RCC 7860 (cell line): ENCODE measurements around the gene CNOT6L.
"Not testable (repeated sequence)": the region's sequence is repeated elsewhere in the genome, so short reads cannot be mapped to it uniquely, and the experiment has no call there.

ENCODE experiments used
- DNase-seq: peaks from one replicate; pipeline ENCODE4 v3.0.0-alpha.2; 2015; ENCODE audit warnings: low spot score
- FAIRE-seq: peaks from 2 replicates; lab custom pipeline; 2012; peaks lifted over from hg19 to GRCh38; lab: Jason Lieb, UNC

CNOT6L gene

DNA sequence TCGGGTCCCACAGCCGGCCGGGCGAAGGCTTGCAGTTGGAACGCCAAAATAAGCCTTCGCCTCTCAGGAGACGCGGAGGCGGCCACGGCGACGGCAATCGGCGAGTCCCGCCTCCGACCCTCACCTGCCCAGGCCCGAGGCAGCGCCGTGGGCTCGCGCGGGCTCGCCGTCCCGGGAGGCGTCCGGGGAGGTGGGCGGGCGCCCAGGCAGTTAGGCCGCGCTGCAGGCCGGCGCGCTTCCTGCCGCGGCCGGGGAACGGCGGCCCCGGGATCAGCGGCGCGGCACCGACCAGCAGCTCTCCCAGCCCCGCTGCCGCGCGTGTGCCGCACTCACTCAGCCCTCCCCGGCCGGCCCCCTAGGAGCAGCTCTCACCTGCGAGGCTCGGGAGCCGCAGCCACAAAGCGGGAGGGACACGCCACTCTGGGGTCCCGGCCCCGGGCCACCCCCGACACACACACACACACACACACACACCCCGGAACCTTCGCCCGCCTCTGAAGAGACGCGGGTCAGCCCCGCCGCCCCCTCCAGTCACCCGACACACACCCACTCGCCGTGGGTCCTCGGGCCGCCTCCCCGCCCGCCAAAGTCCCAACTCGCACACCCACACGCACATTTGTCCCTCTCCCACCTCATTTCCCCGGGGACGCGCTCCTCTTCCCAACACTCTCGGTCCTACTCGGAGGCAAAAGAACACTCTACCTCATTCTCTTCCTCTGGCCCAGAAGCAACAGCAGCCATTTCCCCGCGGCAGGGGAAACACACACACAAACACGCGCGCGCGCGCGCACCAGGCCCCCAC is at the start of gene CNOT6L:
CNOT6L (minus strand) TSS at position 767 of the 802 bp plus-strand sequence; CDS start at position 707, 60 bp downstream.
- DNase-seq = peak; percentile 15
- FAIRE-seq = no peak

DNA sequence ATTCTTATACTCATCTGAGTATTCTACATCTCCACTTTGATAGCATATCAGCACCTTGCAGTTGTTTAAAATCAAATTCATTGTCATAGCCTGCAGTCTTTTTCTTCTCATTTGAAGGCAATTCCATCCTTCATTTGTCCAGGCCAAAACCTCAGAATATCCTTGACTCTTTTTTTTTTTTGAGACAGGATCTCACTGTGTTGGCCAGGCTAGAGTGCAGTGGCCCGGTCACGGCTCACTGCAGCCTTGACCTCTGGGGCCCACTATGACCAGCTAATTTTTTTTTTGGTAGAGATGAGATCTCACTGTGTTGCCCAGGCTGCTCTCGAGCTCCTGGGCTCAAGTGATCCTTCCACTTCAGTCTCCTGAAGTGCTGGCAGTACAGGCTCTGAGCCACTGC is 46.1 kb upstream of the CNOT6L start:
- DNase-seq (no peak), FAIRE-seq (no peak)

DNA sequence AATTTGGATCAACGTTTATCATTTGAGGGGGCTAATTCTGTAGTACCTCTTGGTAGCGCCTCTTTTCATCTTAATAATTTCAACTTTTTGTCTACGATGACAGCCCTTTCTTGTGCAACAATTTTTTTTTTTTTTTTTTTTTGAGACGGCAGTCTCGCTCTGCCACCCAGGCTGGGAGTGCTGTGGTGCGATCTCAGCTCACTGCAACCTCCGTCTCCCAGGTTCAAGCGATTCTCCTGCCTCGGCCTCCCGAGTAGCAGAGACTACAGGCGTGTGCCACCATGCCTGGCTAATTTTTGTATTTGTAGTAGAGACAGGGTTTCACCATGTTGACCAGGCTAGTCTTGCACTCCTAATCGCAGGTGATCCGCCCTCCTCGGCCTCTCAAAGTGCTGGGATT is 44.2 kb upstream of the CNOT6L start:
- DNase-seq, FAIRE-seq: not testable (repeated sequence)

DNA sequence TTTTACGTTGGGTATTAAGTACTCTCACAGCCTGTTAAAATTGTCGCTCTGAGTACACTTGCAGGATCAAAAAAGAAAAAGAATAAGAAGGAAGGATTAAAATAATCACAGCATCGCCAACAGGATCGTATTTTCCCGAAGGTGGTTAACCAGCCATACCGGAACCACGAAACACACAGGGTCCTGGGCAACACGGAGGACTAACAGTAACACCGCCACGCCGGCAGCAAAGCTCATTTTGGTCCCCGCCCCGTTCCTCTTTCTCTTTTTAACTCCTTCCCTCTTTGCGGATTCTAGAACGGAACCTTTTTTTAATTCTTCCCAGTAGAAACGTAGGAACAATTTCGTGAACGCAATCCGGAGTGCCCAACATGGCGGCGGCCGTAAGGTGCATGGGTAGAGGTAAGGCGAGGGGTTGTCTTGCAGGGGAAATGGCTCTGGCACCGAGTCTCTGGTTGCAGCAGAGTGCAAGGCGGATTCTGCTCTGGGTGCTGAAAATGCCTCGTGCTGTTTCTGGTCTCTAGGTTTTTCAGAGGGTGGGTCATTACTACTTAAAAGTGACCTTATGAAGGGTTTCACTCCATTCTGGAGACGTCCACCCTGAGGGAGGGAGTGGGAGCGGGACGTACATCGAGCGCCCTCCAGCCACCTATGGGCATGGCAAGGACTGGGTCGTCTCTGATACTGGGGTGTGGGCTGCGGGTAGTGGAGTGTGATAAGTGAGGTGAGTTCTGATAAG is 43.5 kb upstream of the CNOT6L start, which contains the start of gene MRPL1:
MRPL1 (plus strand) TSS at position 353 of the 739 bp plus-strand sequence; CDS start at position 372, 19 bp downstream.
- DNase-seq = peak; percentile 90
- peak; percentile 75 for FAIRE-seq

DNA sequence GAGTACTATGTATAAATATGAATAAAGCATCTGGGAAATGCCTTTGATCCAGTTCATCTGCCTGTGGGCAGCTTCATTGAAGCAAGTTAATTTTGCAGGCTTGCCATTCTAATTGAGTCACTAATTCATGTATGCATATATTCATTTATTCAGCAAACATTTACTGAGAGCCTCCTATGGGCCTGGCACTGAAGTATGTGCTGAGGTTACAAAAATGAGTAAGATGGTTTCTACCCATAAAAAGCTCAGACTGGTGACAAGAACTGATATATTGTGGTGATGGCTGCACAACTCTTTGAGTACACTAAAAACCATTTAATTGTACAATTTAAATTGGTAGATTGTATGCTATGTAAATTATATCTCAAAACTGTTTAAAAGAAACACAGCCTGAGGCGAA is 42.3 kb upstream of the CNOT6L start:
- FAIRE-seq (no peak), DNase-seq (no peak)

DNA sequence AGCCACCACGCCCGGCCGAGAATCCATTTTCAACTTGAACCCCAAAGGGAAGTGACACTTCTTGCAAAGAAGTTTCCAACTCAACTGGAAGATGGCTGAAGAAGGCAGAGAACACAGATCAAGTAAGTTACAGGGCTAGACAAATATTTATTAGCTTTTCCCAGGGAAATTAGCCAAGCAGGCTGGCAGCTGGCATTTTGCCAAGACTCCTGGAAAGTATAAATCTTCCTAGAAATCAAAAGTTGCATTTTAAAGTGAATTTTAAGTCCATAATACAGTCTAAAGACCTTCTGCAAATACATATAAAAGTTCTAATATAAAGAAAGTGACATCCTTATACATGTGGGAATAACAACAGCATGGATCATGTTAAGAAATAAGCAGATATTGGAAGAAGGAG is 40.1 kb upstream of the CNOT6L start:
- FAIRE-seq (no peak), DNase-seq (no peak)

DNA sequence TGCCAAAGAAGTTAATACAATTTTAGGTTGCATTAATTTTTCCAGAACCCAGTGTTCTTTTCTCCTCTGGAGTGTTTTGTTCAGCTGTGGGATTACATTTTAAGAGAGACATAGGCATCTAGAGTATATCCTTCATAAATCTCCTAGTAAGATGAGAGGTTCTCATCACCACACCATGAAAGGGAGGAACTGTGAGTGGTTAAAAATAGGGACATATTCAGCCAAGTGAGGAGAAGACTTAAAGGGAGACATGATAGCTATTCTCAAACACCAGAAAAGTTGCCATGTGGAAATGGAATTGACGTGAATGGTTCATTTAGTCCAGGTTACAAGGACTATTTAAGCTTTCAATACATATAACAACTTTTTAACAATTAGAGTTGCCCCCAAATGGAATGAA is 37.0 kb upstream of the CNOT6L start:
- DNase-seq (no peak), FAIRE-seq (no peak)

DNA sequence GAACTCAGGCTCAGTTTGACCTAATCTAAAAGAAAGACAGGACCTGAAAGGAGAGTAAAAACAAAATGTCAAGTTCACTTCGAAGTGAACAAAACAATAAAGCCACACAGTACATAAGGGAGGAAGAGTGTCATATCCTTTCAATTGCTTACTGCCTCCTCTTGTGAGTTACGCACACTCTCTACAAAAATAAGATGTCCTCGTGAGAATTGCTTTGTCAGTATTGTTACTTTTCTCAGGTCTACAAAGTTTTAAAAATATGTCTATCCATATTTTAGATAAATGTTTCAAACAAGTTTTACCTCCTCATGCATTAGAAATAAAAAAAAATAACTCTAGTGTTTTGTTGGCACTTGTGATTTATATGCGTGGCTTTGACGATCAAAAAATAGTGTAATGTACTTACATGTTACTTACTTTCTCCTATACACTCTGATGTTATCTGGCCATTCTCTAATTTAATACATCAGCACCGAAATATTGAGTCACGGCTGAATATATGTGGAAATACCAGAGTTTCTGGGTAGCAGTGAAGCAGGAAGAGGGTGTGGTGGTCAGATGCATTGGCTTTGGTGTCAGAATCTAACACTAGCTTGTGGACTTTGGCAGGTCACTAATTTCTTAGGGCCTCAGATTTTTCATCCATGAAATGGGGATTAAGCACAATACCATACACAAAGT is 35.4 kb upstream of the CNOT6L start:
- DNase-seq (no peak), FAIRE-seq (no peak)

DNA sequence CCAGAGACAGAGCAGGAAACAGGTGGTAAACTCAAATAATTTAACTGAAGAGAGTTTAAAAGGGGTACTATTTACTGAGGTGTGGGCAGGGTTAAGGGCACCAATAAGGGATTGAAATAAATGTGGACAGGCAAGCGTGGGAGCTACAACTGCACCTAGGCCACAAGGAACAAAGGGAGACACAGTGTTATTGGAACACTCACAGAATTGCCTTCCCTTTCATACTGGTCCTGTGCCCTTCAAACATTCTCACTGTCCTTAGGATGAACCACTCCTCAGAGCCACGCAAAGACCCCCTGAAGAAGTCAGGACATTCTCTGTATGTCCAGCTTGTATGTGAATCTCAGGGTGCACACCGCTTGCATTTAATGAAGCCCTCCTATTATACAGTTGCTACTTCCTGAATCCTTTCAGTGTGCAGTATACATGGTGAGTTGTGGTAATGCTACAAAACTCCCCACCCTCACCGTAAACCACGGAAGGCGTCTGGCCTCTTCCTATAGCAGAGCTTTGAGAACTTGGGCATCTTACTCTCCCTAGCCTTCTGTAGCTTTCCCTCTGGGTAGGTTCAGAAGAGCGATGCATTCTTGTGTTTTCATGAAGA is 33.8 kb upstream of the CNOT6L start:
- DNase-seq = no peak
- no peak for FAIRE-seq

DNA sequence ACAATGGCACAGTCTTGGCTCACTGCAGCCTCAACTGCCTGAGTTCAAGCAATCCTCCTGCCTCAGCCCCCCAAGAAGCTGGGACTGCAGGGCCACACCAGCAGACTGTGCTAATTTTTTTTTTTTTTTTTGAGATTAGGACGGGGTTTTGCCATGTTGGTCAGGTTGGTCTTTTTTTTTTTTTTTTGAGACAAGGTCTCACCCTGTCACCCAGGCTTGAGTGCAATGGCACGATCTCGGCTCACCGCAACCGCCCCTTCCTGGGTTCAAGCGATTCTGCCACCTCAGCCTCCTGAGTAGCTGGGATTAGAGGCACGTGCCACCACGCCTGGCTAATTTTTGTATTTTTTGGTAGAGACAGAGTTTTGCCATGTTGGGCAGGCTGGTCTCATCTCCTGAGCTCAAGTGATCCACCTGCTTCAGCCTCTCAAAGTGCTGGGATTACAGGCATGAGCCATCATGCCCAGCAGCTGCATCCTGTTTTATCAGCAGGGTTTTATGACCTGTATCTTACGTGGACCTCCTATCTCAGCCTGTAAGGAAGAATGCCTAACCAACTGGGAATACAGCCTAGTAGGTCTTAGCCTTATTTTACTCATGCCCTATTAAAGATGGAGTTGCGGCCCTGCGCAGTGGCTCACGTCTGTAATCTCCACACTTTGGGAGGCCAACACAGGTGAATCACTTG is 30.3 kb upstream of the CNOT6L start:
- no peak for FAIRE-seq
- DNase-seq = no peak

DNA sequence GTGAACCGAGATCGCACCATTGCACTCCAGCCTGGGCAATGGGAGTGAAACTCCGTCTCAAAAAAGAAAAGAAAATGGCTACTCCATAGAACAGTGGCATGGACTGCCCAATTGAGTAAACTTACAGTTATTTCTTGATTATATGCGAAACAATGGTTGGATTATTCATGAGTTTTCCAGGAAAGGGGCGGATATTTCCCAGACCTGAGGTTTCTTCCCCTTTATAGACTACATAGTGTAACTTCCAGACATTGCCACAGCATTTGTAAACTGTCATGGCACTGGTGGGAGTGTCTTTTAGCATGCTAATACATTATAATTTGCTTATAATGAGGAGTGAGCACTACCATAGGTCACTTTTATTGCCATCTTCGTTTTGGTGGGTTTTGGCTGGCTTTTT is 29.3 kb upstream of the CNOT6L start:
- DNase-seq (no peak), FAIRE-seq (no peak)

DNA sequence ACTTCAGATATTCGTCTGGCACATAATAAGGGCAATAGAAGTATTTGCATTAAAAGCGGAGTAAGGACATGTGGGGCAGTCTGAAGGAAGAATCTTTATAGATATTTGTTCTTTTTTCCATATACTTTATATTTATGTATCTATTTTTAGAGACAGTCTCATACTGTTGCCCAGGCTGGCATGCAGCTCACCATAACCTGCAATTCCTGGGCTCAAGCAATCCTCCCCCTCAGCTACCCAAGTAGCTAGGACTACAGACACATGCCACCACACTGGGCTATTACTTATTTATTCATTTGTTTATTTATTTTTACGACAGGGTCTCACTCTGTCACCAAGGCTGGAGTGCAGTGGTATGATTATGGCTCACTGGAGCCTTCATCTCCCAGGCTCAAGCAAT is 26.8 kb upstream of the CNOT6L start:
- DNase-seq (no peak), FAIRE-seq (no peak)

DNA sequence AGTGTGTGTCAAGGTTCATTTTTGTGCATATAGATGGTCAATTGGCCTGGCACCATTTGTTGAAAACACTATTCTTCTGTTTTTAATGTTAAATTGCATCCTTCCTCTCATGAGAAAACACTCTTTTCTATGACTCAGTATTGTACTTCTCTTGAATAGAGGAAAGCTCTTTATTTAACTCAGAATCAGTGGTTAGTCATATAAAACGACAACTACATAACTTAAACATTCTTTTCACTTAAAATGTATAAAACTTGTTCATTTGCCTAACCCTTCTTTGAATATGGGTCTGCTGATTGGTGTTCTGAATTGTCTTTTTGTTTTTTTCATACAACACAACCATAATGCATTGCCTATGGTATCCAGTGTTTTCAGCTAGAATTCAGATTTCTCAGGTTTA is 26.2 kb upstream of the CNOT6L start:
- no peak for FAIRE-seq
- DNase-seq = no peak

DNA sequence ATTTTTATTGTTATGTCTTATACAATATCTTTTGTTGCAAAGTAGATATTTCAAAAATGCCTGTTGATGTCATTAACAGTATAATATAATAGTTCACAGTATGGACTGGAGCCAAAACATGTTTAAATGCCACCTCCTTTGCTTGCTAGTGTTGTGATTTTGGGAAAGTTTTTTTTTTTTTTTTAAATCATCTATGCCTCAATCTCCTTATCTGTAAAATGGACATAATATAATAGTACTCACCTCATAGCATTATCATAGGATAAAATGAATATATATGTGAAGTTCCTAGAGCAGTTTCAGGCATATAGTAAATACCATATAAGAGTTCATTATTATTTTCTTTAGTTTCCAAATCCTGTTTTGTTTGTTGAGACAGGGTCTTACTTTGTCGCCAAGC is 25.2 kb upstream of the CNOT6L start:
- DNase-seq (no peak), FAIRE-seq (no peak)

DNA sequence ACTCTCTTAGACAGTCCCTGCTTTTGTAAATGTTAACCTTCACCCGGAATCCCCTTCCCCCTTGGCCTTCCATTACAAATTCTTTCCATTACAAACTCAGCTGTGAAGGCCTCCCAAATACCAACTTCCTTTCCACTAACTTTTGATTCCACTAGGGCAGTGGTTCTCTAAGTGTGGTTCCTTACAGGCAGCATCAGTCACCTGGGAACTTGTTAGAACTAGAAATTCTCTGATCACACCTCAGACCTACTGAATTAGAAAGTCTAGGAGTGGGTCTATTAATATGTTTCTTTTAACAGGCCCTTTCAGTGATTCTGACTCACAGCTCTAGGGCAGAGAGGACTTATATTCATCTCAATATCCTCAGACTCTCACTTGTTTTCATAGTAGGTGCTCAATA is 24.5 kb upstream of the CNOT6L start:
- DNase-seq (no peak), FAIRE-seq (no peak)

DNA sequence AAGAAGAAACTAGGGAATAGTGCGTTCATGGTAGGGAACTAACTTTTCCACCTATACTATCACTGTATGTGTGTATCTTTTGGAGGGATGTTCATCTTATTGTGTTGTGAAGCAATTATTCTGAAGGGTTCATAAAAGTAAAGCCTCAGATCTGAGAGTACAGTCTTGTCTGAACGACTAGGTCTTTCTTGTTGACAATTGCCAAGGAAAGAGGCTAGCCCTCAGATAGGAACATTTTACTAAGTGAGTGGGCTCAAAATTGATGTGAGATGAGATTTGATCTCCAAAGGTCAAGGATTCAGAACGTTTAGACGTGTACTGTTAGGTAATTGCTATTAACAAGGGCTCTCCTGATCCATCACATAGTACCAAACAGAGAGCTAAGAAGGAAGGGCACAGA is 15.2 kb upstream of the CNOT6L start:
- FAIRE-seq = no peak
- no peak for DNase-seq

DNA sequence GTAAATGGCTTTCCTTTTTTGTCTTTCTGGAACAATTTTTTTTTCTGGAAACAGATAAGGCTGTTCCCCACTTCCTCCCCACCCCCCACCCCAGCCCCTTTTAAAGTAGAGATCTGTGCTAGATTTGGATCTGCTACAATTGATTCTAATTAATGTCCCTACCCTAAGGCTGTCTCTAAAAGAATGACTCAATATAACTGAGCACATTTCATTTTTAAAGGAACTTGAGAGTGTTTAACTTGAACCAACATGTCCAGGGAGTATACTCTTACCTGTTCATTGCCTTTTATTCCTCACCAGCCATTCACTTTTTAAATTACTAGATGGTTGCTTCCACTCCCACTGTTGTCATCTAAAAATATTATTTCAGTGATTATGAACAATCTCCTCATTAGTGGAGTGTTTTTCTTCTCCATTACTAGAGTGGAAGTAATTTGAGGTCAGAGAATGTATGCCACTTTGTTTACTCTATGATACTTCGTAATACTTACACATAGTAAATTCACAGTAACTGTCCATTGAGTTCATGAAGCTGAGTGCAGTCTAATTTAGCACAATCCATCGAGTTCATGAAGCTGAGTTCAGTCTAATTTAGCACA is 14.1 kb upstream of the CNOT6L start:
- FAIRE-seq (no peak), DNase-seq (no peak)

DNA sequence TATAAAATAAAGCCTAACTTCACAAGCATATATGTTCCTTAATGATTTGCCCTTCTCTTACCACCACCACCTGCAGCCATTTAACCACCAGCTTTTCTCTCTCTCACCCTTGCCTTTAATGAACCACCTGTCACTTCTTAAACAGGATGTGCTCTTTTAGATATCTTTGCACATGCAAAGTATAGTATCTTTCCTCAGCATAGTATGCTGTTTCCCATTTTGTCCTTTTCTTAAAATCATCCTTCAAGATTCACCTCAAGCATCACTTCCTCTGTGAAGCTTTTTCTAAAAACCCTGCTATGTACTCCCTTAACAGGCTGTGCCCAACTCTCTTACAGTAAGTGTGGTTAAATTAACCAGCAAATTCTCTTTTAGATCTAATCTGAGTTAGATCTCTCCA is 8.2 kb upstream of the CNOT6L start:
- DNase-seq (no peak), FAIRE-seq (no peak)

DNA sequence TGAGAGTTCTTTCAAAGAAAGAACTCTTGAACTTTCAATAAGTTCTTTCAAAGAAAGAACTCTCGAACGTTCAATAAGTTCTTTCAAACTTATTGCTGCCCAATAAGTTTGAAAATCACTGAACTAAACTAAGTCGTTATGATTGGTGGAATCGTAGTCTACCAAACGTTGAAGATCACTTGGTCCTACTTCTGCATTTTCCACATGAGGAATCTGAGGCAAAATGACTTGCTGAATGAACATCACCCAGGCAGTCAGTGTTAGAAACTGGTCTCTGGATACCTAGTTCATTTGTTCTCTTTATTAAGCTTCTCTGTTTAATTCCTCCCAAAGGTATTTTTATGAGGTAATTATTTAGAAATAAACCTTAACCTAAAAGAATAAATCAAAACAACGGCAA is 7.1 kb upstream of the CNOT6L start:
- FAIRE-seq = no peak
- no peak for DNase-seq

DNA sequence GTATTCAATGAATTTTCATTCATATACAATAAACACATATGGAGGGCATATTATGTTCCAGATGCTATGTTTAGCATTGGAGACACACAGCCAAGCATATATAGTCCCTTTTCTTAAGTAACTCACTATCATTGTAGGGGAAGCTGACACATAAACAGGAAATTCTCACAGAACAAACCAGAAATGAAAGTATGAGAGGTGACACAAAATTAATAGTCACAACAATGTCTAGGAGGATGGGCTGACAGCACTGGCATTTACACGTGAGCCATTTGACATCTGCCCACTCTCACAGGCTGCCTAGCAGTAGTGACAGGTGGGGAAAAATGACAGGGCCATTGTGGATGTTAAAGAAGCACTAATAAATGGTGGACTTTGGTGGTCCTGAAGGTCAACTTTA is 2.6 kb upstream of the CNOT6L start:
- FAIRE-seq (no peak), DNase-seq (no peak)
